ENCODE data around the gene RASSF4. TPM values are rescaled to one million over a fixed set of nuclear protein-coding genes. Genes with fewer than 3 reads are reported as not detected.

The RASSF4 gene
- total RNA-seq, 3 donors from 2014 or later, result 18.7 to 364 (median 41.1) TPM

DNA sequence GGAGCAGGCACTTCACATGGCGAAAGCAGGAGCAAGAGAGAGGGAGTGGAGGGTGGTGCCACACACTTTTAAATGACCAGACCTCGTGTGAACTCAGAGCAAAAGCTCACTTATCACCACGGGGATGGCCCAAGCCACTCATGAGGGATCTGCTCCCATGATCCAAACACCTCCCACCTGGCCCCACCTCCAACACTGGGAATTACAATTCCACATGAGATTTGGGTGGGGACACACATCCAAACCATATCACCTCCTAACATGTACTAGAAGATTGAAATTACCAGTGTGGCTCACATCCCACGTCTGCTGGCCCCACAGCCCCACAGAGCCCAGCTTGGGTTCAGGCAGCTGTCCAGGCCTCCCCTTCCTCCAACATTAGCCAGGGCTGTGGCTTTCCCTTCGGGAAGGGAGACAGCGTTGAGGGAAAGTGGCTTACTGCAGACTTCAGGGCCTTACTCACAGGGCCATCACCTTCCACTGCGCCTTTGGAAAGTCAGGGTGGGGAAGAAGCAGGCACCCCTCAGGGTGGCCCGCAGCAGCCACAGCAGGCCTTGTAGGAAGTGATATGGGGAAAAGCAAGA is 11.3 kb downstream of the RASSF4 start:
- Histone ChIP-seq H3K27me3 (no peaks in the 10 kb centered on the region), H3K4me3 (no peak overlapping the region), H3K9me3 (no peaks in the 10 kb centered on the region), H3K36me3 (no peaks in the 10 kb centered on the region), H3K27ac (no peak overlapping the region), H3K4me1 (peaks cover 2 to 17% of the 10 kb centered on the region in 2 donors)
- no peak for TF ChIP-seq POLR2A (IDR thresholded peaks at IDR 0.05)
- TF ChIP-seq POLR2AphosphoS5 (IDR thresholded peaks at IDR 0.05), result no peak
- TF ChIP-seq, protein P1, sequence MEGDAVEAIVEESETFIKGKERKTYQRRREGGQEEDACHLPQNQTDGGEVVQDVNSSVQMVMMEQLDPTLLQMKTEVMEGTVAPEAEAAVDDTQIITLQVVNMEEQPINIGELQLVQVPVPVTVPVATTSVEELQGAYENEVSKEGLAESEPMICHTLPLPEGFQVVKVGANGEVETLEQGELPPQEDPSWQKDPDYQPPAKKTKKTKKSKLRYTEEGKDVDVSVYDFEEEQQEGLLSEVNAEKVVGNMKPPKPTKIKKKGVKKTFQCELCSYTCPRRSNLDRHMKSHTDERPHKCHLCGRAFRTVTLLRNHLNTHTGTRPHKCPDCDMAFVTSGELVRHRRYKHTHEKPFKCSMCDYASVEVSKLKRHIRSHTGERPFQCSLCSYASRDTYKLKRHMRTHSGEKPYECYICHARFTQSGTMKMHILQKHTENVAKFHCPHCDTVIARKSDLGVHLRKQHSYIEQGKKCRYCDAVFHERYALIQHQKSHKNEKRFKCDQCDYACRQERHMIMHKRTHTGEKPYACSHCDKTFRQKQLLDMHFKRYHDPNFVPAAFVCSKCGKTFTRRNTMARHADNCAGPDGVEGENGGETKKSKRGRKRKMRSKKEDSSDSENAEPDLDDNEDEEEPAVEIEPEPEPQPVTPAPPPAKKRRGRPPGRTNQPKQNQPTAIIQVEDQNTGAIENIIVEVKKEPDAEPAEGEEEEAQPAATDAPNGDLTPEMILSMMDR (IDR thresholded peaks at IDR 0.05), result no peak
- no peak for DNase-seq (ENCODE audit: low spot score in 2 of 2)
- intact Hi-C loops (cut with DNase I; ENCODE audit: low total_unique reads), result no loop called here

DNA sequence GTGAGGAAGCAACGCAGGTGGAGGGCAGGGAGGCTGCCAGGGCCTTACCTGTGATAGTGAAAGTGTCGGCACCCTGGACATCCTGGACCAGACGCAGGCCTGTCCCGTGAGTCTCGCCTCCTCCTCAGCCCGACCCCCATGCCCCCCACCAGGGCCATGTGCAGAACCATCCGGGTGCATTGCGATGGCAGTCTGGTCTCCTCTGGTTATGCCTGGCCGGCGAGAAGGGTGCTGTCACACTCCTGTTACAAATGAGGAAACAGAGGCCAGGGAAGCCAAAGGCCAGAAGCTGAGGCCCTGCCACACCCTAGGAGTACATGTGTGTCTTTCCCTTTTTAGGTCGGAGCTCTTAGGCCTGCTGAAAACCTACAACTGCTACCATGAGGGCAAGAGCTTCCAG is 11.8 kb downstream of the RASSF4 start:
- Histone ChIP-seq H3K27ac (no peak overlapping the region), H3K9me3 (no peaks in the 10 kb centered on the region), H3K4me3 (no peak overlapping the region), H3K27me3 (no peaks in the 10 kb centered on the region), H3K4me1 (peaks cover 2 to 17% of the 10 kb centered on the region in 2 donors), H3K36me3 (no peaks in the 10 kb centered on the region)
- TF ChIP-seq, protein P1 (IDR thresholded peaks at IDR 0.05), result no peak
- TF ChIP-seq POLR2AphosphoS5 (IDR thresholded peaks at IDR 0.05), result peak in 1 of 3 donors; percentile 49
- intact Hi-C loops (cut with DNase I; ENCODE audit: low total_unique reads), result no loop called here
- DNase-seq (ENCODE audit: low spot score in 2 of 2), result no peak

DNA sequence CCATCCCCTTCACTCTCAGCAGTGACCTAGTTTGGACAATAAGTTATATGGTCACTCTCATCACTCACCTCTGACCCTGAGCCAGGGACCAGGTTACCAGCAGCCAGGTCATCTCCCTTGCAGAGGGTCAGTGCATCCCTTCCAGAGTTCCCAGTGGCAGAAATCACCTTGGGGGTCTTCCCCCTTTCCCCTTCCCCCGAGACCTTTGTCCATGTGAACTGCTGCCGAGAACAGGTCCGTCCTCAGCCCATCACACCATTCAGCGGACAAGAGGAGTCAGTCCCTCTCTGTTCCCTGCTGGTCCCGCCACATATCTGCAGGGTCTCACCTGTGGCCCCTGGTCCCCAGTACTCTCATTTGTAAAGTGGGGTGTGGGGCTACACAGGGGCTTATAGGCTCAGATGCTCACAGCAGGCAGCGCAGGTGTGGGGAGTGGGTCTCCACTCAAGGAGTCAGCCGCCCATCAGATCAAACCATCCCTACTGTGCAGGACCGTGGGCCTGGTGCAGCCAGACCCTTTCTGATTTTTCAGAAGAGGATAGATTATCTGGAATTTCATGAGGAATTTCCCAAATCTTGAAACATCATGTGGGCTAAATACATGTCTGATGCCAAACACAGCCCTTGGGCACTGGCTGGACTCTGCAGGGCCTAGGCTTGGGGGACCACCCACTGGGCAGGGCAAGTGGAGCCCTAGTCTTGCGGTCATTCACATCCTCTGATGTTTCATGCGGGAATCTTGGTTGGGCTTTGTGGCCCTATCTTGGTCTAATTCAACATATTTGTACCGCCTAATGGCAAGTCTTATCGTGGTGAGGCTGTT is 12.5 kb downstream of the RASSF4 start:
- DNase-seq (ENCODE audit: low spot score in 2 of 2), result no peak
- H3K4me3 ChIP-seq, result no peak overlapping the region
- no peaks in the 10 kb centered on the region for H3K9me3 ChIP-seq
- peak overlapping the region; percentile 92 to 95 for H3K27ac ChIP-seq
- no peaks in the 10 kb centered on the region for H3K27me3 ChIP-seq
- TF ChIP-seq POLR2AphosphoS5 (IDR thresholded peaks at IDR 0.05), result peak in 2 of 3 donors; percentile 7 to 70
- TF ChIP-seq, protein P1 (IDR thresholded peaks at IDR 0.05), result no peak
- H3K36me3 ChIP-seq, result no peaks in the 10 kb centered on the region
- H3K4me1 ChIP-seq, result peaks cover 2 to 17% of the 10 kb centered on the region in 2 donors
- intact Hi-C loops (cut with DNase I; ENCODE audit: low total_unique reads), result no loop called here

DNA sequence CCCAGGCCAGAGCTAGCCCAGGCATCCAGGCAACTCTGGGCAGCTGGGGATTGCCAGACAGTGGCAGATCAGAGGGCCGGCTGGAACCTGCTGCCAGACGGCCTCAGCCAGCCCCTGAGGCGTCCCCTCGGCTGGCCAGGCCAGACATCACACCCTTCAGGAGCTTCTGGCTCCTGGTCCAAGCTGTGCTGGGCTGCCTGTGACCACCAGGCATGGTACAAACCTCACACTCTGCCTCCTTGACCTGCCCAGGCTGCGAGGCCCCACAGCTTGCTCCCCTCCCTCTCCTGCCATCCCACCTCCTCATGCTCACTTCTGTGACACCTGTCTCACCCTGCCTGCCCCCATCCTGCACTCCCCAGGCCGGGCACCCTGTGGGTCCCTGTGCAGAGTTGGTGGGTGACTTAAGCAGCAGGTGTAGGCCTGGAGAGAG is 13.3 kb downstream of the RASSF4 start:
- no peaks in the 10 kb centered on the region for H3K36me3 ChIP-seq
- H3K9me3 ChIP-seq, result no peaks in the 10 kb centered on the region
- intact Hi-C loops (cut with DNase I; ENCODE audit: low total_unique reads), result no loop called here
- DNase-seq (ENCODE audit: low spot score in 2 of 2), result no peak
- H3K27ac ChIP-seq, result peak overlapping the region; percentile 92 to 95
- peaks cover 0 to 17% of the 10 kb centered on the region in 2 donors for H3K4me1 ChIP-seq
- H3K4me3 ChIP-seq, result no peak overlapping the region
- no peaks in the 10 kb centered on the region for H3K27me3 ChIP-seq
- TF ChIP-seq POLR2A (IDR thresholded peaks at IDR 0.05) (no peak), POLR2AphosphoS5 (IDR thresholded peaks at IDR 0.05) (peak in 2 of 3 donors; percentile 6 to 95)
- TF ChIP-seq, protein P1 (IDR thresholded peaks at IDR 0.05), result peak in 1 of 3 donors; percentile 8

Data from breast epithelium (tissue), 4 donors.